Measurements from ENCODE around the gene CMSS1. TPM values are rescaled to one million over a fixed set of nuclear protein-coding genes. Genes with fewer than 3 reads are reported as not detected.

Gene CMSS1
- total RNA-seq, 2 experiments from 2014 or later, result 141 to 143 TPM

- ChIA-PET CTCF (interaction anchor here (1.1 kb wide), 1 partner anchor 26 kb away, joined by 3 read pairs; no protein-coding TSS in a partner anchor), POLR2A (no interaction called here)
Observed at GRCh38 chr3:99869621-99870020, 52.0 kb downstream of the CMSS1 start.

- ChIA-PET POLR2A (no interaction called here), CTCF (interaction anchor here (1.1 kb wide), 1 partner anchor 27 kb away, joined by 3 read pairs; no protein-coding TSS in a partner anchor)
Observed at GRCh38 chr3:99870712-99871111, 53.0 kb downstream of the CMSS1 start.

GRCh38 chr3:99871231-99872045 lies 53.8 kb downstream of the CMSS1 start:
- POLR2A ChIA-PET, result interaction anchor here (0.6 kb wide), 1 partner anchor 215 kb away, joined by 5 read pairs; no protein-coding TSS in a partner anchor
- CTCF ChIA-PET, result no interaction called here

DNA sequence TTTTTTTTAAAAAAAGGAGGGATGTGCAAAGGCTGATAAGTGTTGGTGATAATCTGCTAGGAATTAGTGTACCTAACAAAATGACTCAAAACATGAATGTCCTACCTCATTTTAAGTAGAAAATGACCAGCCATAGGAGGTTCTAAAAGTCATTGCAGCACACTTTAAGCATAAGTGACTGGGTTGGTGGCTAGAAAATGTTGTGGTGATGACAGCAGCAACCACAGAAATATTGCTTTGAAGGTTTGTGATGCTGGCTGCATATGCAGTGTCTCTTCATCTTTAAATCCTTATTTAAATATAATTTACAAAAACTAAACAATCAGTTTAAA lies 55.2 kb downstream of the CMSS1 start:
- CTCF ChIA-PET, result no interaction called here
- POLR2A ChIA-PET, result no interaction called here

- CTCF ChIA-PET, result no interaction called here
- POLR2A ChIA-PET, result no interaction called here
Observed at GRCh38 chr3:99873269-99874102, 55.8 kb downstream of the CMSS1 start.

DNA sequence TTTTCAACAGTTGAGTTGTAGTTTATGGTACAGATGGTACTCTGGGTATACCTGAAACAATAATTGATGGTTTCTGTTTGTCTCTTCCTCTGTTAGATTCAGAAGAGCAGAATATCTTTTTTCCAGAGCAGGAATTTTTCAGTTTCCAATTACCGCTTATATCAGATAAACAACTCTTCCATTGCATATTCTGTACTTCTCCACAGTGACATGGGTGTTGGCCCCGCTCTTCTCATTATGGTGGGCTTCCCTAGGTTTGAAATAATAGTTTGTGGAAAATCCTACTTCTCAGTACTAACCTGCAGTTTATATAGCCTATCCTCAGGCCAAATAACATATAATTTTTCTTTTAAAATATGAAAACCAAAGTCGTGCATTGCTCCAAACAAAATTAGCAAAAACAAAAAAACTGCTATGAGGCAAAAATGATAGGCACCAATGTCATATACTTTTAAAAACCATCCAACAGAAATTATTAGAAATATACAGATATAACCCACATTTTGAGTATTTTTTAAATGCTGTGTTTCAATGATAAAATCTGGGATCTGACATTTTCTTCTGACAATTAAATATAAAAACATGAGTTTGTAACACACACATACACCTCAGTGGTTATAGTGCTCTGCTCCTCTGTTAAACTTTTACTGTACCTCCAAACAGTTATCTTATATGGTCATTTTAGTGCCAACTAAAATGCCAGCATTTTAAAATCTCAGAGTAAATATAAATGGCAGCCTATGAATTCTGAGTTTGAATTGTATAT lies 56.8 kb downstream of the CMSS1 start:
- CTCF ChIA-PET, result no interaction called here
- POLR2A ChIA-PET, result no interaction called here

GRCh38 chr3:99875581-99875928 lies 57.9 kb downstream of the CMSS1 start:
- ChIA-PET POLR2A (no interaction called here), CTCF (interaction anchor here (0.6 to 1.3 kb wide), 4 partner anchors 32 to 1336 kb away, joined by 3 to 5 read pairs (median 4); no protein-coding TSS in a partner anchor)

GRCh38 chr3:99875929-99876841 lies 58.5 kb downstream of the CMSS1 start:
- ChIA-PET POLR2A (no interaction called here), CTCF (interaction anchor here (0.6 to 1.3 kb wide), 4 partner anchors 33 to 1337 kb away, joined by 3 to 5 read pairs (median 4); no protein-coding TSS in a partner anchor)

GRCh38 chr3:99877031-99877579 lies 59.4 kb downstream of the CMSS1 start:
- CTCF ChIA-PET, result no interaction called here
- POLR2A ChIA-PET, result no interaction called here

DNA sequence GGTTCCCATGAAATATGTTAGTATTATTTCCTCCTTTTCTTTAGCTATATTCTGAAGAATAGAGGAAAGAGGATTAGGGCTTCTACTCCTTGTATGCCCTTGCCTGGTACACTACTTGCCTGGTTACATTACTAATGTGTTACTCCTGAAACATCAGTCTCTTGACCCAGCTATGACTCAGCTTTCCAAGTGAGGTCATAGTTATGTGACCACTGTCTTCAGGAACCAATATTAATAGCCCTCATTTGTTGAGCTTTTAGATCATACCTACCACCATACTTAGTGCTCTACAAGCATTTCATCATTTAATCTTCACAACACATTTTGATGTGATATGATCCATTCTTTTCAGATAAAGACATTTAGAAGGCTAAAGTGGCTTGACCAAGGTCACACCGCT lies 60.3 kb downstream of the CMSS1 start:
- ChIA-PET POLR2A (no interaction called here), CTCF (no interaction called here)

- CTCF ChIA-PET, result no interaction called here
- POLR2A ChIA-PET, result no interaction called here
Observed at GRCh38 chr3:99879275-99879674, 61.6 kb downstream of the CMSS1 start.

GRCh38 chr3:99881121-99881524 lies 63.5 kb downstream of the CMSS1 start:
- ChIA-PET POLR2A (no interaction called here), CTCF (interaction anchor here (0.7 kb wide), 1 partner anchor 801 kb away, joined by 3 read pairs; no protein-coding TSS in a partner anchor)

DNA sequence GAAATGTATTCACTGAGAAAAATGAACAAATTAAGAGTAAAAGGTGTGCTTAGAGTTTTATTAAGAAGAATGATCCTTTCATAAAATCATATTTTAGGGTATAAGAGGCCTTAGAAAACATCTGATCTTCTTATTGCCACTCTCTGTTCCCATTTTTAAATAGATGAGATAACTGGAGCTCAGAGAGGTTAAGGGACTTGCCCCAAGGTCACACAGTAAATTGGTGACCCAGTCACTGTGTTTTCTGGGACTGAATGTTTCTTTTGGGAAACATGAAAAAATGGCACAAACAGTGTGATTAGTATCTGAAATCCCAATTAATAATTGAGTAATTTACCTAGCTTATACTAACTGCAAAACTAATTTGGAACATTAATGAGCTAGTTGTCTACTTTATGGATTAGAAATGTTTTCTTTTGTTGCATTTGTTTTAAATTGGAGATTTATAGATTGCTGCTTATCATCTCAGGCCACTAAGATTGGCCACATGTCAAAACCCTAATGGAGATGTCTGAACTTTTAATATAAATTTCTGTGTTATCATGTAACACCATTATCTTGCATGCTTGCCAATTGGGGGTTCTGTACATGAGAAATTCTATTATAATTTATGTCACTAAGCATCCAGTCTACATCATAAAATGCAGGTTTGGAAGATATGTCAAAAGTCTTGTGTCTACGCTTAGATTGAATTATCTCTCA lies 64.9 kb downstream of the CMSS1 start:
- ChIA-PET CTCF (interaction anchor here (0.7 to 0.8 kb wide), 2 partner anchors 23 to 188 kb away, joined by 3 read pairs; no protein-coding TSS in a partner anchor), POLR2A (no interaction called here)

DNA sequence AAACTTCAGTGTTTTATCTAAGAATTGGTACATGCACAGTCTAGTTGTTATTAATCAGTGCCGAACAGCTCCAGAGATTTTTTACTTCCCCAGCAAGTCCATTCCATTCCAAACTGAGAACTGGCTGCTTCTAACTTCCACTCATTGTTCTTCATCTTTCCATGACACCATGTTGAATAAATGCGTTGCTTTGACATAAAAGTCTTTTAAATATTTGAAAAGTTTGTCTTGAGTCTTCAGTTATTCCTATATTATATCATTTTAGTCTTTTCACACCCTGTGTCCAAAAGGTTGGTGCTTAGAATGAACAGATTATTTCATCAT lies 65.4 kb downstream of the CMSS1 start:
- ChIA-PET POLR2A (no interaction called here), CTCF (interaction anchor here (0.7 to 0.8 kb wide), 2 partner anchors 24 to 188 kb away, joined by 3 read pairs; no protein-coding TSS in a partner anchor)

DNA sequence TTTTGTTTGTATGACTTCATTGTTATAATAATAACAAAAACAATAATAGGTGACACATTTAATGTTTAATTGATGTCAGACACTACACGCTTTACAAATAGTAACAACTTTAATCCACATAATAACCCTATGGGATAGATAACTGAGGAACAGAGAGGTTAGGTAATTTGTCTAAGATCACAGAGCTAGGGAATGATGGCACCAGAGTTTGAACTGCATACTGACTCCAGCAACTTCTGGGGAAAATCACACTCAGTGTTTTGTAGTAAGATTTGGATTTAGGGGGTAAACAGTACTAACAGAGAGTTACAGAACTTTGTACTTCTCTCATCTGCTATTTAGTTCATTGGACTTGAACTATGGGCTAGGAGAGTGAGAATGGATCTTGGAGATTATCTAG lies 66.0 kb downstream of the CMSS1 start:
- ChIA-PET CTCF (no interaction called here), POLR2A (no interaction called here)

GRCh38 chr3:99884484-99884883 lies 66.8 kb downstream of the CMSS1 start:
- ChIA-PET POLR2A (no interaction called here), CTCF (no interaction called here)

DNA sequence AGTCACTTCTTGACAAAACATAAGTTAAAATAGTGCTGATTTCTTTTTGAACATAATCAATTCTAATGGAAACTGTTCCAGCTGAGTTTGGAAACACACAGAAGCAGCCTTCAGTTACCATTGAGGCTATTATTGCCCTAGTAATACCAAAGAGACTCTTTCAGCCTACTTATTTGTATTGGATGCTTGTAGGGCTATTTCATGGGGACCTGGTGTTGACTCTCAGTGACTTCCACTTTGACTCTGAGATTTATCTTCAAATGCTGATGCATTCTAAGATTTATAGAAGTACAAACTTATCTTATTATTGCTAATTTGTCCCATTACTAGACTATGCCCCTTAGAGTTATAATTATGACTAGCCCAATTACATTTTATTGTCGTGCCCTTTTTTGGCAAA lies 67.4 kb downstream of the CMSS1 start:
- ChIA-PET POLR2A (no interaction called here), CTCF (no interaction called here)

- ChIA-PET CTCF (no interaction called here), POLR2A (no interaction called here)
Observed at GRCh38 chr3:99885851-99886250, 68.2 kb downstream of the CMSS1 start.
